ENCODE measurements around the gene WDR47.

GRCh38 chr1:109056064-109056463 lies 14.2 kb upstream of the WDR47 start:
- TF ChIP-seq, protein P1, sequence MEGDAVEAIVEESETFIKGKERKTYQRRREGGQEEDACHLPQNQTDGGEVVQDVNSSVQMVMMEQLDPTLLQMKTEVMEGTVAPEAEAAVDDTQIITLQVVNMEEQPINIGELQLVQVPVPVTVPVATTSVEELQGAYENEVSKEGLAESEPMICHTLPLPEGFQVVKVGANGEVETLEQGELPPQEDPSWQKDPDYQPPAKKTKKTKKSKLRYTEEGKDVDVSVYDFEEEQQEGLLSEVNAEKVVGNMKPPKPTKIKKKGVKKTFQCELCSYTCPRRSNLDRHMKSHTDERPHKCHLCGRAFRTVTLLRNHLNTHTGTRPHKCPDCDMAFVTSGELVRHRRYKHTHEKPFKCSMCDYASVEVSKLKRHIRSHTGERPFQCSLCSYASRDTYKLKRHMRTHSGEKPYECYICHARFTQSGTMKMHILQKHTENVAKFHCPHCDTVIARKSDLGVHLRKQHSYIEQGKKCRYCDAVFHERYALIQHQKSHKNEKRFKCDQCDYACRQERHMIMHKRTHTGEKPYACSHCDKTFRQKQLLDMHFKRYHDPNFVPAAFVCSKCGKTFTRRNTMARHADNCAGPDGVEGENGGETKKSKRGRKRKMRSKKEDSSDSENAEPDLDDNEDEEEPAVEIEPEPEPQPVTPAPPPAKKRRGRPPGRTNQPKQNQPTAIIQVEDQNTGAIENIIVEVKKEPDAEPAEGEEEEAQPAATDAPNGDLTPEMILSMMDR (IDR thresholded peaks at IDR 0.05), result no peak
- no peak for TF ChIP-seq ZFX (IDR thresholded peaks at IDR 0.05; ENCODE audit: borderline replicate concordance)

All from 22Rv1 (cell line).